GM19238 (cell line): ENCODE data around the gene MVK.

Experiments used
- DNase-seq: peaks from one replicate; pipeline ENCODE4 v3.0.0; 2011; ENCODE audit warnings: low spot score; ENCODE audit not compliant: insufficient read length

MVK gene

GRCh38 chr12:109626378-109627115 lies 53.0 kb downstream of the MVK start:
- no peak for DNase-seq

GRCh38 chr12:109627633-109628032 lies 54.0 kb downstream of the MVK start:
- DNase-seq = no peak

GRCh38 chr12:109630107-109630506 lies 56.5 kb downstream of the MVK start:
- DNase-seq = no peak

- DNase-seq = no peak
Observed at GRCh38 chr12:109630815-109631214, 57.2 kb downstream of the MVK start.

GRCh38 chr12:109631302-109631701 lies 57.7 kb downstream of the MVK start:
- DNase-seq = no peak

- DNase-seq = no peak
Observed at GRCh38 chr12:109631751-109632150, 58.2 kb downstream of the MVK start.

GRCh38 chr12:109632342-109632741 lies 58.7 kb downstream of the MVK start:
- no peak for DNase-seq

- DNase-seq = no peak
Observed at GRCh38 chr12:109635717-109636116, 62.1 kb downstream of the MVK start.

GRCh38 chr12:109637348-109637747 lies 63.8 kb downstream of the MVK start:
- no peak for DNase-seq

GRCh38 chr12:109637996-109638395 lies 64.4 kb downstream of the MVK start:
- no peak for DNase-seq

GRCh38 chr12:109638735-109639134 lies 65.1 kb downstream of the MVK start:
- no peak for DNase-seq

- no peak for DNase-seq
Observed at GRCh38 chr12:109639151-109639872, 65.7 kb downstream of the MVK start.

GRCh38 chr12:109640961-109641360 lies 67.4 kb downstream of the MVK start:
- DNase-seq = no peak

GRCh38 chr12:109641422-109641821 lies 67.8 kb downstream of the MVK start:
- DNase-seq = no peak

GRCh38 chr12:109642506-109643132 lies 69.0 kb downstream of the MVK start:
- DNase-seq = no peak

GRCh38 chr12:109645194-109645593 lies 71.6 kb downstream of the MVK start:
- DNase-seq = no peak

- no peak for DNase-seq
Observed at GRCh38 chr12:109645708-109646107, 72.1 kb downstream of the MVK start.
